ENCODE data around the gene TAF11L4. TPM values are rescaled to one million over a fixed set of nuclear protein-coding genes. Genes with fewer than 3 reads are reported as not detected.
"Not testable (repeated sequence)": the region's sequence is repeated elsewhere in the genome, so short reads cannot be mapped to it uniquely, and the experiment has no call there.

The TAF11L4 gene
- total and polyA plus RNA-seq, 2 of the 4 experiments (the other 2 are of a cell fraction) = not detected

DNA sequence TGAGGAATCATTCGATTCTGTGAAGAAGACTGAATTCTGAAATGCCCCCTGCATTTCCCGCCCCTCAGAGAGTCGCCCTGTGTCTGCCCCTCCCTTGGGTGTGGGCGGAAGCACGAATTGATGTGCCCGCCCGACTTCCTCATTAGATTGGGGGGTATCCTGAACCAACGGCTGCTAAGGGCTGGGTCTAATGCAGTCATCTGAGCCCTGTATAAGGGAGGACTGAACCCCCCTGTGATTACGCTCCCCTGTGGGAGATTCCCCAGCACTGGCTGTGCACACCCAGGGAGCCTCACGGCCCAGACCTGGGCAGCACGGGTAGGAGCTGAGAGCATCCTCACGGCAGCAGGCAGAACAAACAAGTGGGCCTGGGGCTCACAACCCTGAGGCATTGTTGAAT, 4.1 kb upstream of the TAF11L4 start:
- H3K9ac ChIP-seq (ENCODE audit: low read depth, low read length); H2AK5ac ChIP-seq (ENCODE audit: low read depth, low read length); H3K4me1 ChIP-seq (ENCODE audit: control insufficient read depth, insufficient read depth, low read length); H2BK20ac ChIP-seq (ENCODE audit: low read depth, low read length); H3K79me1 ChIP-seq (ENCODE audit: low read depth in 1 of 2, low read length in 2 of 2); H3K4ac ChIP-seq (ENCODE audit: low read depth, low read length); H2BK120ac ChIP-seq (ENCODE audit: low read depth, low read length); H2BK15ac ChIP-seq (ENCODE audit: low read depth, low read length); H3K27me3 ChIP-seq (ENCODE audit: control insufficient read depth, insufficient read depth, low read length); H3K18ac ChIP-seq (ENCODE audit: low read depth, low read length); H3K56ac ChIP-seq (ENCODE audit: extremely low read depth, insufficient read depth, low read length); H3K4me3 ChIP-seq (ENCODE audit: insufficient read depth, low read depth, low read length); DNase-seq; H3K9me3 ChIP-seq (ENCODE audit: control insufficient read depth, insufficient read depth, low read length); H2AK9ac ChIP-seq (replicated peaks; ENCODE audit: low read depth, low read length, poor library complexity); ATAC-seq (ENCODE audit: low read depth); H3K23ac ChIP-seq (ENCODE audit: low read depth, low read length); H3K14ac ChIP-seq (replicated peaks; ENCODE audit: low read depth, low read length); H2AFZ ChIP-seq (replicated peaks; ENCODE audit: low read length, poor library complexity); H3K4me2 ChIP-seq (ENCODE audit: low read depth, low read length); H3K27ac ChIP-seq (ENCODE audit: insufficient read depth, low read length); dilution Hi-C loops (cut with HindIII; ENCODE audit: low sequenced_read_pairs, unreplicated experiment); intact Hi-C loops (cut with micrococcal nuclease); H2BK5ac ChIP-seq (ENCODE audit: low read depth, low read length, poor library complexity, severe bottlenecking); BruUV-seq (replicated peaks); POLR2A ChIA-PET (ENCODE audit: unreplicated experiment); H4K5ac ChIP-seq (ENCODE audit: low read depth, low read length); H4K8ac ChIP-seq (ENCODE audit: low read depth in 2 of 2, low read length in 2 of 2); H3K9me1 ChIP-seq (ENCODE audit: insufficient read depth, low read length); in situ Hi-C loops (cut with MboI; ENCODE audit: low sequenced_read_pairs); CTCF ChIA-PET; H3K36me3 ChIP-seq (ENCODE audit: control insufficient read depth, insufficient read depth, low read length); H4K91ac ChIP-seq (ENCODE audit: insufficient read depth, low read depth, low read length); H4K20me1 ChIP-seq (ENCODE audit: insufficient read depth, low read length): not testable (repeated sequence)
- no CpG with 5 or more reads among the region's 12 CpGs for WGBS, 2 experiments (ENCODE audit: extremely low coverage in 2 of 2, insufficient read length in 1 of 2)

DNA sequence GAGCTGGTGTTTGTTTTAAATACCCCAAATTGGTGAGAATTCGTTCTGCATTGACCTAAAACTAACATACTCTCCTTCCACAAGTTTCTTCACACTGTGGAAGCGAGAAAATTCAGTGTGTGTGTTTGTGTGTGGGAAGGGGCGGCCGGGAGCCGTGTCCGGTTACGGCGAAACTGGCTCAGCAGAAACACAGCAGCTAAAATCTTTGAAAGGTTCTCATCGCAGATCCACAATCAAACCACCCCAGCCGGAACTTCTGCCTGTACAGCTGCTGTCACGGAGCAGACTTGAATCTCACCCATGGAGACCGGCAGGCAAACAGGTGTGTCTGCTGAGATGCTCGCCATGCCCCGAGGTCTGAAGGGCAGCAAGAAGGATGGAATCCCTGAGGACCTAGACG, 3.5 kb upstream of the TAF11L4 start, which contains the start of gene TAF11L3:
Gene TAF11L3, plus strand, starts transcription at position 301 of the 400 bp plus-strand sequence.
- ATAC-seq (ENCODE audit: low read depth); in situ Hi-C loops (cut with MboI; ENCODE audit: low sequenced_read_pairs): not testable (repeated sequence)
- no CpG with 5 or more reads among the region's 15 CpGs for WGBS, 2 experiments (ENCODE audit: extremely low coverage in 2 of 2, insufficient read length in 1 of 2)

More for the DNA sequence above, 3.5 kb upstream of the TAF11L4 start, which contains the start of gene TAF11L3:
- H2BK120ac ChIP-seq (ENCODE audit: low read depth, low read length); H4K20me1 ChIP-seq (ENCODE audit: insufficient read depth, low read length); H3K27ac ChIP-seq (ENCODE audit: insufficient read depth, low read length); BruUV-seq (replicated peaks); intact Hi-C loops (cut with micrococcal nuclease); H2BK20ac ChIP-seq (ENCODE audit: low read depth, low read length); H3K36me3 ChIP-seq (ENCODE audit: control insufficient read depth, insufficient read depth, low read length); dilution Hi-C loops (cut with HindIII; ENCODE audit: low sequenced_read_pairs, unreplicated experiment); H4K8ac ChIP-seq (ENCODE audit: low read depth in 2 of 2, low read length in 2 of 2); H4K5ac ChIP-seq (ENCODE audit: low read depth, low read length); H3K9me1 ChIP-seq (ENCODE audit: insufficient read depth, low read length); H2AFZ ChIP-seq (replicated peaks; ENCODE audit: low read length, poor library complexity); H2AK9ac ChIP-seq (replicated peaks; ENCODE audit: low read depth, low read length, poor library complexity); H3K4me1 ChIP-seq (ENCODE audit: control insufficient read depth, insufficient read depth, low read length); H3K79me1 ChIP-seq (ENCODE audit: low read depth in 1 of 2, low read length in 2 of 2); H3K9ac ChIP-seq (ENCODE audit: low read depth, low read length); H2BK5ac ChIP-seq (ENCODE audit: low read depth, low read length, poor library complexity, severe bottlenecking); H3K27me3 ChIP-seq (ENCODE audit: control insufficient read depth, insufficient read depth, low read length); H3K18ac ChIP-seq (ENCODE audit: low read depth, low read length); POLR2A ChIA-PET (ENCODE audit: unreplicated experiment); H3K14ac ChIP-seq (replicated peaks; ENCODE audit: low read depth, low read length); H3K23ac ChIP-seq (ENCODE audit: low read depth, low read length); H4K91ac ChIP-seq (ENCODE audit: insufficient read depth, low read depth, low read length); H3K4ac ChIP-seq (ENCODE audit: low read depth, low read length); H3K4me2 ChIP-seq (ENCODE audit: low read depth, low read length); H3K4me3 ChIP-seq (ENCODE audit: insufficient read depth, low read depth, low read length); H2AK5ac ChIP-seq (ENCODE audit: low read depth, low read length); H3K9me3 ChIP-seq (ENCODE audit: control insufficient read depth, insufficient read depth, low read length); H3K56ac ChIP-seq (ENCODE audit: extremely low read depth, insufficient read depth, low read length); CTCF ChIA-PET; DNase-seq; H2BK15ac ChIP-seq (ENCODE audit: low read depth, low read length): not testable (repeated sequence)
